Muscle layer of colon (tissue), 2 donors: ENCODE measurements around the gene ZNF337.
"Not testable (repeated sequence)": the region's sequence is repeated elsewhere in the genome, so short reads cannot be mapped to it uniquely, and the experiment has no call there.

Source experiments
- H3K27ac ChIP-seq: one replicate; pipeline ENCODE4 v1.7.0; 2013; ENCODE audit warnings: low read depth, mild to moderate bottlenecking, low read length, moderate library complexity
- H3K27me3 ChIP-seq, 2 donors: one replicate each; pipeline ENCODE4 v1.7.0; 2013; ENCODE audit warnings: low read length in 2 of 2, mild to moderate bottlenecking in 2 of 2; ENCODE audit not compliant: insufficient read depth in 2 of 2, control insufficient read depth in 1 of 2
- H3K36me3 ChIP-seq: one replicate; pipeline ENCODE4 v1.7.0; 2013; ENCODE audit warnings: mild to moderate bottlenecking, low read length; ENCODE audit not compliant: insufficient read depth
- H3K4me1 ChIP-seq: one replicate; pipeline ENCODE4 v1.7.0; 2013; ENCODE audit warnings: mild to moderate bottlenecking, low read length; ENCODE audit not compliant: insufficient read depth
- H3K4me3 ChIP-seq, 2 donors: one replicate each; pipeline ENCODE4 v1.7.0; 2013; ENCODE audit warnings: low read length in 2 of 2, low read depth in 1 of 2, mild to moderate bottlenecking in 1 of 2, moderate library complexity in 1 of 2
- H3K9ac ChIP-seq: one replicate; pipeline ENCODE4 v1.7.0; 2013; ENCODE audit warnings: low read length
- H3K9me3 ChIP-seq: one replicate; pipeline ENCODE4 v1.7.0; 2013; ENCODE audit warnings: mild to moderate bottlenecking, low read length
- donor health status: abdominal sarcoma.
- donor health status: Adenocarcinoma of cecum.

The ZNF337 gene

DNA sequence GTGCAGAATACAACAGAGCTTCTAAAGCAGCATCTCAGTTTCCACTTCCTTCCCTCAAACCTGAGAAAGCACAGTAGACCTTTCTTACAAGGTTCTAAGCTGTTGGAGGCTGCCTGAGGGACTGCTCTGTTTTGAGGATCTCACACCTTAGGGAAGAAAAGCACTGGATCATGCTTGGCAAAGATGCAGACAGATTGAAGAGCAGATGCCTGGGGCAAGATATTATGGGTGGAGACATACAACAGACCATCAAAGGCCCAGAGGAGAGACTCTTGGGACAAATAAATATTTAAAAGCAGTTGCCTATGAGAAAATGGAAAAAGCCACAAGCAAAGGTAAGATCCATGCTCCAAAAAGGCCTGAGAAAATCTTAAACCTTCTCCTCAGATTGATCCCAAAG lies 6.2 kb downstream of the ZNF337 start:
- Histone ChIP-seq H3K27ac (no peak overlapping the region), H3K27me3 (no peaks in the 10 kb centered on the region), H3K4me3 (no peak overlapping the region), H3K9ac (no peak overlapping the region), H3K9me3 (no peaks in the 10 kb centered on the region), H3K4me1 (peaks cover 12% of the 10 kb centered on the region), H3K36me3 (peaks cover 8% of the 10 kb centered on the region)

DNA sequence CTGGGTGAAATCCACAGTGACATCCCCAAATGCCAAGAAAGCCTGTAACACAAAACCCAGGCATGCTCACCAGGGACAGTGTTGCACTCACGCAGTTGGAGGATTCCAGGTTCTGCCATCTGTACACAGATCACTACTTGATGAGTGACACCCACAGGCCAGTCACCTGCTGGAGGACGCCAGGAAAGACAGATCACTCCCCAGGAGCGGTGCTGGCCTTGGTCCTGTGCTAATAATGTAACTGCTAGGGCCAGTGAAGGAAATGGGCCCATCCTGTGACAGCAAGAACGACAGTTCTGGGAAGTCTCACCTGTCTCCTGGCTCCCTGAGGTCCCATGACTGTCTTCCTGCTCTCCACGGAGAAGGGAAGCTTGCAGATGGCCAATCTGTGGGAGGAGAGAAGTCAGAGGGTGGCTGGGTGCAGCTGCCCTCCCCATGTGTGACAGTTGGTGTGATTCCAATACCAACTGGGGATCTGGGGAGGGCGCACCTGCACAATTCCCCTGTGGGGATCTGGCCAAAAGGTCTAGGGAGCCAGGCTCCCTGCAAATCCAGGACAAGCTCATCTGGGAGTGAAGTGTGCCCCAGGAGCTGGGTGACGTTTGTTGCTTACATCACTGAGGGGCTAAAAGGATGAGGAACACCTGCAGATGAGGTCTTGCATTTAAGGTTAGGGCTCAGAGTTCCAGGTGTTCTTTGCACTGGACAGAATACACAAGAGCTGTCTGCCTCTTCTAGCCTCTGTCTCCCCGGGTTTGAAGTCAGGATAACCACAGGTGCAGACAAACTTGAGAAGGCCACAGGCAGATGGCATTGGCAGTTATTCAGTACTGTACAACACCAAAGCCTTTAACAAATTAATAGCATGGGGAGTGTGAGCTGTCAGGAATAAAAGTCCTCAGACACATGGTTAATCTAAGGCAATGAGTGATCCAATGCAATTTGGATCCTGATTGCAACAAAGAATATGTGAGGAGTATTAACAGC lies 10.3 kb downstream of the ZNF337 start:
- H3K36me3 ChIP-seq = peaks cover 17% of the 10 kb centered on the region

DNA sequence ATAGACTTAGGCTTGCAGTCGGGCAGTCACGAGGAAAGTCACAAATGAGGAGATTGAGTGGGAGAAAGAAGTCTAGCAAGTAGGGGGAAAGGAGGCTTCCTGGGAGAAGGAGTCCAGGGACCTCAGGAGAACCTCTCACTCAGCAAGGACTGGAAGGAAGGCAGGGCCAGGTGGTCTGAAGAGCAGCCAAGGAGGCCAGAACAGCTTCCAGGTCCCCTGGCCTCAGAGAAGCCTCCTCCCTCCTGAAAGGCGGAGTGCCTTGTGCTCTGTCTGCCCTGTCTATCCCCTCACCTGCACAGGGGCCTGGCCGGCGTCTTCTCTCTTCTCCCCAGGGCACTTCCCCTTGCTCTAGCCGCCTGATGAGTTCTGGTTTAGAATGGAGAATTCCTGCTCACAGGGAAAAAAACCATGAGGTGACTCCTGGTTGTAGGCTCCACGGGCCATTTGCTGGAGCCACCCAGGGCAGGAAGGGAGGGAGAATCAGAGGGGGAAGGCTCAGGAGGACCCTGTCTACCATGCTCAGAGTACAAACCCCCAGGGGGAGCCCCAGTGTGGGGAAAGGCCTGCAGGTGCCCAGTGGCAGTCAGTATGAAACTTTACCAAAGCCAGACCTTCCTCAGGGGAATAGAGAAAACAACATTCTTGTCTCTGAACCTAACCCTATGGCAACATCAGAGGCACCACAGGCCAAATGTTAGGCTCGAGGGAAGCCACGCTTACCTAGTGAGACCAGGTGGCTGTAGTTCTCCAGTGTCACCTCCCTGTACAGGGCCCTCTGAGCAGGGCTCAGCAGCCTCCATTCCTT lies 11.2 kb downstream of the ZNF337 start:
- Histone ChIP-seq H3K4me1 (peaks cover 6% of the 10 kb centered on the region), H3K27me3 (no peaks in the 10 kb centered on the region), H3K4me3 (no peak overlapping the region), H3K9me3 (no peaks in the 10 kb centered on the region), H3K36me3 (peaks cover 26% of the 10 kb centered on the region), H3K27ac (no peak overlapping the region), H3K9ac (no peak overlapping the region)

More for the DNA sequence above, 10.3 kb downstream of the ZNF337 start:
- Histone ChIP-seq H3K4me3 (no peak overlapping the region), H3K27ac (no peak overlapping the region), H3K4me1 (peaks cover 9% of the 10 kb centered on the region), H3K9ac (no peak overlapping the region), H3K27me3 (no peaks in the 10 kb centered on the region), H3K9me3 (no peaks in the 10 kb centered on the region)

DNA sequence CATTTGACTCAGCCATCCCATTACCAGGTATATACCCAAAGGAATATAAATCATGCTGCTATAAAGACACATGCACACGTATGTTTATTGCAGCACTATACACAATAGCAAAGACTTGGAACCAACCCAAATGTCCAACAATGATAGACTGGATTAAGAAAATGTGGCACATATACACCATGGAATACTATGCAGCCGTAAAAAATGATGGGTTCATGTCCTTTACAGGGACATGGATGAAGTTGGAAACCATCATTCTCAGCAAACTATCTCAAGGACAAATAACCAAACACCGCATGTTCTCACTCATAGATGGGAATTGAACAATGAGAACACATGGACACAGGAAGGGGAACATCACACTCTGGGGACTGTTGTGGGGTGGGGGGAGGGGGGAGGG lies 12.8 kb downstream of the ZNF337 start:
- not testable (repeated sequence) for H3K27ac ChIP-seq
- H3K36me3 ChIP-seq = peaks cover 26% of the 10 kb centered on the region

DNA sequence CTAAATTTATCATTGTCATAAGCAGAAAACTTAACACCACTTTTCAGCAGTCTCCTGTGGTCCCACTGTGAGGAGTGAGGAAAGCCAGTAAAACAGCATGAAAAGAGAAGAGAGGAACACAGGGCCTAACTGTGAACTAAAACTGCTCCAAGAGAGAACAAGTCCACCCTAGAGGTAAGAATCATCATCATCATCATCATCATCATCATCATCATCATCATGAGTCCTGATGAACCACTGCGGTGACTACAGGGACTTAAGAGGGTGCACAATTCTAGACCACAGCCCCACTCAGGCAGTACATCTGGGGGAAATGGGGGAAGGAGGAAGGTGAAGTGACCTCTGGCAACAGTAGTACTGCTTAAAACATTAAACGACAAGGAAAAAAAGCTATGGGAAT lies 13.6 kb downstream of the ZNF337 start:
- Histone ChIP-seq H3K9ac (no peak overlapping the region), H3K36me3 (peaks cover 26% of the 10 kb centered on the region), H3K9me3 (no peaks in the 10 kb centered on the region), H3K27me3 (no peaks in the 10 kb centered on the region), H3K4me3 (no peak overlapping the region), H3K27ac (no peak overlapping the region), H3K4me1 (no peaks in the 10 kb centered on the region)

More for the DNA sequence above, 12.8 kb downstream of the ZNF337 start:
- H3K9ac ChIP-seq, H3K27me3 ChIP-seq, H3K4me1 ChIP-seq, H3K9me3 ChIP-seq, H3K4me3 ChIP-seq: not testable (repeated sequence)

- Histone ChIP-seq H3K4me1 (no peaks in the 10 kb centered on the region), H3K27me3 (no peaks in the 10 kb centered on the region), H3K36me3 (peaks cover 50% of the 10 kb centered on the region), H3K27ac (no peak overlapping the region), H3K9me3 (no peaks in the 10 kb centered on the region), H3K4me3 (no peak overlapping the region), H3K9ac (no peak overlapping the region)
These were observed 20.4 kb downstream of the ZNF337 start for GRCh38 chr20:25676164-25676809.

- Histone ChIP-seq H3K9ac (no peak overlapping the region), H3K4me1 (peaks cover under 1% of the 10 kb centered on the region), H3K27me3 (no peaks in the 10 kb centered on the region), H3K36me3 (peaks cover 42% of the 10 kb centered on the region), H3K4me3 (no peak overlapping the region), H3K9me3 (no peaks in the 10 kb centered on the region), H3K27ac (no peak overlapping the region)
These were observed 21.5 kb downstream of the ZNF337 start for GRCh38 chr20:25675161-25675560.

GRCh38 chr20:25672659-25673235 lies 23.9 kb downstream of the ZNF337 start:
- Histone ChIP-seq H3K36me3 (peaks cover 42% of the 10 kb centered on the region), H3K27ac (no peak overlapping the region), H3K4me1 (peaks cover 18% of the 10 kb centered on the region), H3K27me3 (no peaks in the 10 kb centered on the region), H3K4me3 (no peak overlapping the region), H3K9me3 (no peaks in the 10 kb centered on the region), H3K9ac (no peak overlapping the region)

GRCh38 chr20:25669826-25670422 lies 26.7 kb downstream of the ZNF337 start:
- Histone ChIP-seq H3K27me3 (no peaks in the 10 kb centered on the region), H3K9me3 (no peaks in the 10 kb centered on the region), H3K4me1 (peaks cover 18% of the 10 kb centered on the region), H3K36me3 (peaks cover 22% of the 10 kb centered on the region), H3K9ac (no peak overlapping the region), H3K27ac (no peak overlapping the region), H3K4me3 (no peak overlapping the region)

GRCh38 chr20:25668446-25668845 lies 28.2 kb downstream of the ZNF337 start:
- Histone ChIP-seq H3K4me3 (no peak overlapping the region), H3K4me1 (peaks cover 18% of the 10 kb centered on the region), H3K9ac (no peak overlapping the region), H3K36me3 (peaks cover 8% of the 10 kb centered on the region), H3K9me3 (no peaks in the 10 kb centered on the region), H3K27me3 (no peaks in the 10 kb centered on the region), H3K27ac (no peak overlapping the region)
